NCI-H345 (cell line): Measurements from ENCODE around the gene ADAMTSL2.

Experiments
- DNase-seq: peaks from one replicate; lab custom pipeline; 2025; lab: John Stamatoyannopoulos, UW

ADAMTSL2 gene

GRCh38 chr9:133606708-133607025, 72.2 kb downstream of the ADAMTSL2 start:
- DNase-seq = no peak

- no peak for DNase-seq
These were observed 72.9 kb downstream of the ADAMTSL2 start for GRCh38 chr9:133607381-133607780.

GRCh38 chr9:133607976-133608375, 73.5 kb downstream of the ADAMTSL2 start:
- DNase-seq = no peak

- DNase-seq = no peak
These were observed 73.9 kb downstream of the ADAMTSL2 start for GRCh38 chr9:133608382-133608781.

GRCh38 chr9:133608889-133609288, 74.4 kb downstream of the ADAMTSL2 start:
- DNase-seq = no peak

- DNase-seq = no peak
These were observed 75.0 kb downstream of the ADAMTSL2 start, which contains the start of gene FAM163B for GRCh38 chr9:133609311-133610098. Gene FAM163B, minus strand, starts transcription at chr9:133609389. Its CDS starts 29,166 bp downstream, at chr9:133580223.

- peak; percentile 82 for DNase-seq
These were observed 76.3 kb downstream of the ADAMTSL2 start for GRCh38 chr9:133610845-133611244.

GRCh38 chr9:133612051-133612450, 77.5 kb downstream of the ADAMTSL2 start:
- no peak for DNase-seq

GRCh38 chr9:133612816-133613215, 78.3 kb downstream of the ADAMTSL2 start:
- DNase-seq = no peak

- no peak for DNase-seq
These were observed 78.9 kb downstream of the ADAMTSL2 start for GRCh38 chr9:133613432-133613831.

- DNase-seq = no peak
These were observed 79.6 kb downstream of the ADAMTSL2 start for GRCh38 chr9:133614056-133614455.

GRCh38 chr9:133614678-133615077, 80.2 kb downstream of the ADAMTSL2 start:
- DNase-seq = no peak

- DNase-seq = no peak
These were observed 80.7 kb downstream of the ADAMTSL2 start for GRCh38 chr9:133615186-133615585.

- DNase-seq = no peak
These were observed 81.2 kb downstream of the ADAMTSL2 start for GRCh38 chr9:133615606-133616188.

GRCh38 chr9:133616643-133617405, 82.3 kb downstream of the ADAMTSL2 start:
- DNase-seq = no peak

- DNase-seq = no peak
These were observed 84.2 kb downstream of the ADAMTSL2 start for GRCh38 chr9:133618726-133619125.

GRCh38 chr9:133619791-133620190, 85.3 kb downstream of the ADAMTSL2 start:
- no peak for DNase-seq

GRCh38 chr9:133621725-133622267, 87.3 kb downstream of the ADAMTSL2 start:
- DNase-seq = peak; percentile 36

- DNase-seq = no peak
These were observed 88.1 kb downstream of the ADAMTSL2 start for GRCh38 chr9:133622555-133622954.
